Transverse colon (tissue), 4 donors: Measurements from ENCODE around the gene LASP1NB.

Source experiments
- CTCF ChIP-seq, 5 experiments: fragments of 200-600 bp in 3 of 5; fragments of 450-650 bp in 2 of 5; sonication (generic) in 3 of 5; IDR thresholded peaks; 1 replicate in 2 of 5; 2 replicates in 3 of 5; pipeline ENCODE4 v1.5.1; 2016 to 2017; ENCODE audit warnings: antibody characterized with exemption in 5 of 5, inconsistent platforms in 3 of 5, mild to moderate bottlenecking in 2 of 5, moderate library complexity in 1 of 5
- EP300 ChIP-seq: sonication (generic); formaldehyde crosslinking; IDR thresholded peaks from one replicate; pipeline ENCODE4 v1.6.1; 2017; ENCODE audit warnings: antibody characterized with exemption, low read depth
- POLR2A ChIP-seq: fragments of 450-650 bp; IDR thresholded peaks from one replicate; pipeline ENCODE4 v1.6.1; 2016; ENCODE audit warnings: antibody characterized with exemption, mild to moderate bottlenecking, moderate library complexity
- POLR2AphosphoS5 ChIP-seq, 3 donors: sonication (generic); formaldehyde crosslinking; IDR thresholded peaks; one replicate each; pipeline ENCODE4 v1.6.1; 2016; ENCODE audit warnings: antibody characterized with exemption in 3 of 3

GRCh38 chr17:38910325-38910724, 15.1 kb upstream of the LASP1NB start:
- TF ChIP-seq CTCF (IDR thresholded peaks at IDR 0.05) (no peak), POLR2A (no peak), EP300 (no peak), POLR2AphosphoS5 (IDR thresholded peaks at IDR 0.05) (no peak)
